ENCODE results near the gene C11orf65.

C11orf65 gene

DNA sequence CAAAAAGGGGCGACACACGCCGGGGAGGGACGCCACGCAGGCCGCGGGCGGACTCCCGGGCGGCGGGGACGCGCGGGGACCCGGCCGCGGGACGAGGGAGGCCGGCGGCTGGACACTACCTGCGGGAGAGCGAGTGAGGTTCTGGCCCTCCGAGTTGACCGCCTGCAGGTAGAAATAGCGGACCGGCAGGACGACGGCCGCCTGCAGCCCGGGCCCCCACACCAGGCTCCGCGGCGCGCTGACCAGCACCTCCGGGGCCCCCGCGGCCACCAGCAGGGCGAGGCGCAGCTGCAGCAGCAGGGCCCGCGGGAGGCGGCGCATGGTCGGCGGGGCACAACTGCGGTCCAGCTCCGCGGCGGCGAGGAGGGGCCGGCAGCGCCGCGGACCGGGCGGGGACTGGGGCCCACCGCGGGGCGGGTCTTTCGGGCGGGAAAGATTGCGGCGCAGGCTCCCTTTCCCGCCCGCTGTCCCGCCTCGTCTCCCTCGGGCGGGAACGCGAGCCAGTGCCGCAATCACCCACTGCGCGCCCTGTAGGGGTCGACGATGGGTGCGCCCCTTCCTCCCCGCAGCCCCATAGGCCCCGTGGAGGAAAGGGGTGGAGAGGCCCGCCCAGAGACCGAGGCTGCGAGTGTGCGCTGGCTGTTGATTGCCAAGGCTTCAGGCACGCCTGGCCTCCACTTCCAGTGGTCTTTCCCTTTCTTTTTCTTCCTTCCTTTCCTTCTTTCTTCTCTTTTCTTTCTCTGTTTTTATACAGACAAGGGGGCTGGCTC, 30.9 kb upstream of the C11orf65 start, which contains the start of gene POGLUT3:
TSS of gene POGLUT3 (minus strand) at position 339 of the 770 bp plus-strand sequence. CDS start at position 321, 18 bp downstream.
- TF ChIP-seq SPI1 (IDR thresholded peaks at IDR 0.05; ENCODE audit: borderline replicate concordance, low read depth) (no peak), POLR2AphosphoS5 (IDR thresholded peaks at IDR 0.05; ENCODE audit: low read depth) (no peak), GABPA (IDR thresholded peaks at IDR 0.05; ENCODE audit: low read depth) (no peak)
- TF ChIP-seq, protein P1, sequence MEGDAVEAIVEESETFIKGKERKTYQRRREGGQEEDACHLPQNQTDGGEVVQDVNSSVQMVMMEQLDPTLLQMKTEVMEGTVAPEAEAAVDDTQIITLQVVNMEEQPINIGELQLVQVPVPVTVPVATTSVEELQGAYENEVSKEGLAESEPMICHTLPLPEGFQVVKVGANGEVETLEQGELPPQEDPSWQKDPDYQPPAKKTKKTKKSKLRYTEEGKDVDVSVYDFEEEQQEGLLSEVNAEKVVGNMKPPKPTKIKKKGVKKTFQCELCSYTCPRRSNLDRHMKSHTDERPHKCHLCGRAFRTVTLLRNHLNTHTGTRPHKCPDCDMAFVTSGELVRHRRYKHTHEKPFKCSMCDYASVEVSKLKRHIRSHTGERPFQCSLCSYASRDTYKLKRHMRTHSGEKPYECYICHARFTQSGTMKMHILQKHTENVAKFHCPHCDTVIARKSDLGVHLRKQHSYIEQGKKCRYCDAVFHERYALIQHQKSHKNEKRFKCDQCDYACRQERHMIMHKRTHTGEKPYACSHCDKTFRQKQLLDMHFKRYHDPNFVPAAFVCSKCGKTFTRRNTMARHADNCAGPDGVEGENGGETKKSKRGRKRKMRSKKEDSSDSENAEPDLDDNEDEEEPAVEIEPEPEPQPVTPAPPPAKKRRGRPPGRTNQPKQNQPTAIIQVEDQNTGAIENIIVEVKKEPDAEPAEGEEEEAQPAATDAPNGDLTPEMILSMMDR (IDR thresholded peaks at IDR 0.05; ENCODE audit: insufficient read depth, low read length): no peak
- TF ChIP-seq, protein P2, sequence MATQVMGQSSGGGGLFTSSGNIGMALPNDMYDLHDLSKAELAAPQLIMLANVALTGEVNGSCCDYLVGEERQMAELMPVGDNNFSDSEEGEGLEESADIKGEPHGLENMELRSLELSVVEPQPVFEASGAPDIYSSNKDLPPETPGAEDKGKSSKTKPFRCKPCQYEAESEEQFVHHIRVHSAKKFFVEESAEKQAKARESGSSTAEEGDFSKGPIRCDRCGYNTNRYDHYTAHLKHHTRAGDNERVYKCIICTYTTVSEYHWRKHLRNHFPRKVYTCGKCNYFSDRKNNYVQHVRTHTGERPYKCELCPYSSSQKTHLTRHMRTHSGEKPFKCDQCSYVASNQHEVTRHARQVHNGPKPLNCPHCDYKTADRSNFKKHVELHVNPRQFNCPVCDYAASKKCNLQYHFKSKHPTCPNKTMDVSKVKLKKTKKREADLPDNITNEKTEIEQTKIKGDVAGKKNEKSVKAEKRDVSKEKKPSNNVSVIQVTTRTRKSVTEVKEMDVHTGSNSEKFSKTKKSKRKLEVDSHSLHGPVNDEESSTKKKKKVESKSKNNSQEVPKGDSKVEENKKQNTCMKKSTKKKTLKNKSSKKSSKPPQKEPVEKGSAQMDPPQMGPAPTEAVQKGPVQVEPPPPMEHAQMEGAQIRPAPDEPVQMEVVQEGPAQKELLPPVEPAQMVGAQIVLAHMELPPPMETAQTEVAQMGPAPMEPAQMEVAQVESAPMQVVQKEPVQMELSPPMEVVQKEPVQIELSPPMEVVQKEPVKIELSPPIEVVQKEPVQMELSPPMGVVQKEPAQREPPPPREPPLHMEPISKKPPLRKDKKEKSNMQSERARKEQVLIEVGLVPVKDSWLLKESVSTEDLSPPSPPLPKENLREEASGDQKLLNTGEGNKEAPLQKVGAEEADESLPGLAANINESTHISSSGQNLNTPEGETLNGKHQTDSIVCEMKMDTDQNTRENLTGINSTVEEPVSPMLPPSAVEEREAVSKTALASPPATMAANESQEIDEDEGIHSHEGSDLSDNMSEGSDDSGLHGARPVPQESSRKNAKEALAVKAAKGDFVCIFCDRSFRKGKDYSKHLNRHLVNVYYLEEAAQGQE (IDR thresholded peaks at IDR 0.05; ENCODE audit: insufficient replicate concordance, low read depth): peak; percentile 10

DNA sequence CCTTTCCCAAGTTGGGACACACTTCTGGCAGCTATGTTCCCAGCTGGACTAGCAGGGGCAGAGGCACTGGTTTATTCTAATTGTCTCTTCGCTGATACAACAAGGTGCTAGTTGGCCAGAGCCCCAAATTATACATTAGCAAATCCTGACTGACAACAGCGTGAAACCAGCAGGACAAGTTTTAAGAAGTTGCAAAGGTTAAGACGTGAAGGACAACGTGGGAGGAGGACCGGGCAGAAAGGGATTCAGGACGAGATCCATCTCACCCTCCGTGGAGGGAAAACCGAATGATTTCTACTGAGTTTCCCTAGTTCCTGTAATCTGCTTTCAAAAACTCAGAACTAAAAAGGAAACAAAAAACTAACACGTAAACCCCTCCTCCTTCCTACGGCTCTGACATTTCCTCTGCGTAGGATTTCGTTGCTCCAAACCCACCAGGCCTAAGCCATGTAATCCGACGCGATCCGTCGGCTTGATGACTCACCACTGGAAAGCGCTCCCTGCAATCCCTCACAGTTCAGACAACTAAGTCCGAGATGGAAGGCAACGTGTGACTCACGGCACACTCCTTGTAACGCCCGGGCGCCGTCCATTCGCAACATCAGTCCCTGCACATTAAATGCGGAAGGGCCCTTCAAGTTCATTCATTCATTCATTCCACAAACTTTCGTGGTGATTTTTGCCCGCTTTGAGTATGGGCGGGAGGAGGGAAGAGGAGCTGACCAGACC, 30.2 kb upstream of the C11orf65 start:
- no peak for TF ChIP-seq GABPA (IDR thresholded peaks at IDR 0.05; ENCODE audit: low read depth)
- TF ChIP-seq SPI1 (IDR thresholded peaks at IDR 0.05; ENCODE audit: borderline replicate concordance, low read depth): peak; percentile 55; the same call in 1 of the 2 replicates
- TF ChIP-seq POLR2AphosphoS5 (IDR thresholded peaks at IDR 0.05; ENCODE audit: low read depth): peak; percentile 57; the same call in 1 of the 2 replicates
- TF ChIP-seq, protein P1 (IDR thresholded peaks at IDR 0.05; ENCODE audit: insufficient read depth, low read length): no peak
- no peaks in the 10 kb centered on the region for H3K27me3 ChIP-seq (ENCODE audit: insufficient read depth, poor library complexity, severe bottlenecking)
- H3K27ac ChIP-seq (replicated peaks): peak overlapping the region; percentile 41
- peak; percentile 71 to 79 for DNase-seq (ENCODE audit: low read depth in 1 of 2, low spot score in 1 of 2)
- H3K4me3 ChIP-seq (replicated peaks; ENCODE audit: insufficient read depth, low read length): peak overlapping the region; percentile 49

More for the DNA sequence above, 30.9 kb upstream of the C11orf65 start, which contains the start of gene POGLUT3:
- H3K27ac ChIP-seq (replicated peaks): peak within 1 kb of the TSS; percentile 61
- peak; percentile 10 to 18 for DNase-seq (ENCODE audit: low read depth in 1 of 2, low spot score in 1 of 2)
- no peaks in the 10 kb centered on the region for H3K27me3 ChIP-seq (ENCODE audit: insufficient read depth, poor library complexity, severe bottlenecking)
- H3K4me3 ChIP-seq (replicated peaks; ENCODE audit: insufficient read depth, low read length): peak within 1 kb of the TSS; percentile 49

DNA sequence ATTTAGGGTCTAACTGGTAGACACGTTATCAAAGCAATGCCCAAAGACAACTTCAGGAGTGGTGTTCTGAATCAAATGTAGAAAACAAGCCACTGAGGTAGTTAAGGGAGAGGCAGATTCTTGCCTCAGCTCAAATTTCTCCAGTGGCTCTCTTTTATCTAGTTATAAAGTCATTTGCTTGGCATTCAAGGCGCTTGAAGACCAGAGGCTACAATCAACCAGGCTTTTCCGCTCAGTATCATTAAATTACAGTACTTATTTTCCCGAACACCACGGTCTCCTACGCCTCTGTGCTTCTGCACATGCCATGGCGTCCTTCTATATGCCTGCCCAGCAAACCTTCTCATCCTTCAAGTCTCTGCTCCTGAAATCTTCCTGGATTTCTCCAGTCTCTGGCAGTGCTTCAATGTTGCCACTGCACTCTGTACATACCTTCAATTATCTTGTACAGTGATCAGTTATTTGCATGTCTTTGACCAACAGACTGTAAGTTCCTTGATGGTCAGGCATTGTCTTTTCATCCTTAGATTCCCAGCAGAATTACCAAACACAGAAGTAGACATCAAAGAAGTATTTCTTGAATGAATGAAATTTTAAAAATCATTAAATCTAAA, 29.4 kb upstream of the C11orf65 start:
- TF ChIP-seq POLR2AphosphoS5 (IDR thresholded peaks at IDR 0.05; ENCODE audit: low read depth) (no peak), SPI1 (IDR thresholded peaks at IDR 0.05; ENCODE audit: borderline replicate concordance, low read depth) (no peak)
- TF ChIP-seq, protein P2 (IDR thresholded peaks at IDR 0.05; ENCODE audit: insufficient replicate concordance, low read depth): no peak
- TF ChIP-seq, protein P1 (IDR thresholded peaks at IDR 0.05; ENCODE audit: insufficient read depth, low read length): no peak
- Histone ChIP-seq H3K27me3 (ENCODE audit: insufficient read depth, poor library complexity, severe bottlenecking) (no peaks in the 10 kb centered on the region), H3K4me3 (replicated peaks; ENCODE audit: insufficient read depth, low read length) (no peak overlapping the region), H3K27ac (replicated peaks) (peak overlapping the region; percentile 41)
- no peak for DNase-seq (ENCODE audit: low read depth in 1 of 2, low spot score in 1 of 2)

All from HL-60 (cell line).